GM23338 (cell line): ENCODE measurements around the gene ZNF687. TPM values are rescaled to one million over a fixed set of nuclear protein-coding genes. Genes with fewer than 3 reads are reported as not detected.

Source experiments
- ATAC-seq: fragments of 200-7000 bp; cut with Tn5 transposase; 3 replicates; pipeline ENCODE4 v1.9.1; 2020
- DNase-seq: peaks from one replicate; pipeline ENCODE4 v3.0.0-alpha.2; 2015; ENCODE audit warnings: low spot score
- H2AFZ ChIP-seq: fragments of 200-600 bp; sonication (generic); 2 replicates; pipeline ENCODE4 v1.8.0; 2016; ENCODE audit warnings: antibody characterized with exemption, mild to moderate bottlenecking, moderate library complexity
- H3F3A ChIP-seq: fragments of 200-600 bp; sonication (generic); replicated peaks from 2 replicates; pipeline ENCODE4 v1.8.0; 2017; ENCODE audit warnings: antibody characterized with exemption, mixed run types, low read depth
- H3K27ac ChIP-seq: fragments of 200-600 bp; sonication (generic); 2 replicates; pipeline ENCODE4 v1.6.1; 2016; ENCODE audit warnings: low read depth
- H3K27me3 ChIP-seq: fragments of 200-600 bp; sonication (generic); 2 replicates; pipeline ENCODE4 v1.8.0; 2016; ENCODE audit warnings: mild to moderate bottlenecking, mixed run types, moderate library complexity; ENCODE audit not compliant: insufficient read depth
- H3K36me3 ChIP-seq: fragments of 200-600 bp; sonication (generic); 2 replicates; pipeline ENCODE4 v1.8.0; 2016; ENCODE audit warnings: mild to moderate bottlenecking; ENCODE audit not compliant: insufficient read depth
- H3K4me1 ChIP-seq: fragments of 200-600 bp; sonication (generic); 2 replicates; pipeline ENCODE4 v1.8.0; 2016; ENCODE audit warnings: mild to moderate bottlenecking, moderate library complexity; ENCODE audit not compliant: insufficient read depth
- H3K4me2 ChIP-seq: fragments of 200-600 bp; sonication (generic); 2 replicates; pipeline ENCODE4 v1.7.1; 2017; ENCODE audit warnings: mixed run types
- H3K4me3 ChIP-seq: fragments of 200-600 bp; sonication (generic); 2 replicates; pipeline ENCODE4 v1.6.1; 2016; ENCODE audit warnings: mixed run types
- H3K79me2 ChIP-seq: fragments of 200-600 bp; sonication (generic); replicated peaks from 2 replicates; pipeline ENCODE4 v1.8.0; 2017; ENCODE audit warnings: mild to moderate bottlenecking; ENCODE audit not compliant: insufficient read depth
- H3K9me2 ChIP-seq: fragments of 200-600 bp; sonication (generic); 2 replicates; pipeline ENCODE4 v1.8.0; 2017; ENCODE audit not compliant: insufficient read depth
- H4K20me1 ChIP-seq: fragments of 200-600 bp; sonication (generic); replicated peaks from 2 replicates; pipeline ENCODE4 v1.8.0; 2017; ENCODE audit warnings: mild to moderate bottlenecking; ENCODE audit not compliant: insufficient read depth
- H3K27ac Mint-ChIP-seq: 2 replicates; pipeline ENCODE4 v1.8.0; 2020; ENCODE audit warnings: inconsistent platforms, mild to moderate bottlenecking, moderate library complexity, mixed read lengths
- H3K27me3 Mint-ChIP-seq: 3 replicates; pipeline ENCODE4 v1.8.0; 2022; ENCODE audit warnings: low read depth, mild to moderate bottlenecking, moderate library complexity, mixed read lengths, inconsistent platforms; ENCODE audit not compliant: insufficient read depth, poor library complexity
- H3K36me3 Mint-ChIP-seq: 3 replicates; pipeline ENCODE4 v1.8.0; 2021; ENCODE audit warnings: low read depth, mild to moderate bottlenecking, inconsistent platforms, moderate library complexity, mixed read lengths
- H3K4me1 Mint-ChIP-seq: 3 replicates; pipeline ENCODE4 v1.8.0; 2020; ENCODE audit warnings: mild to moderate bottlenecking, inconsistent platforms, mixed read lengths
- H3K4me3 Mint-ChIP-seq: 3 replicates; pipeline ENCODE4 v1.8.0; 2021; ENCODE audit warnings: moderate library complexity, mild to moderate bottlenecking, inconsistent platforms, mixed read lengths
- H3K9me3 Mint-ChIP-seq: 3 replicates; pipeline ENCODE4 v1.8.0; 2020; ENCODE audit warnings: moderate library complexity, mild to moderate bottlenecking, inconsistent platforms, mixed read lengths
- CREB1 ChIP-seq: fragments of 250-450 bp; sonication (Bioruptor Pico); IDR thresholded peaks from 2 replicates; pipeline ENCODE4 v1.5.0; 2020; ENCODE audit warnings: low read depth, mild to moderate bottlenecking, moderate library complexity
- EZH2 ChIP-seq: fragments of 200-600 bp; sonication (generic); IDR thresholded peaks from one replicate; pipeline ENCODE4 v1.8.0; 2017; ENCODE audit warnings: antibody characterized with exemption, mild to moderate bottlenecking, low read depth; ENCODE audit not compliant: unreplicated experiment
- EZH2phosphoT487 ChIP-seq: fragments of 200-600 bp; sonication (generic); IDR thresholded peaks from one replicate; pipeline ENCODE4 v1.8.1; 2018; ENCODE audit warnings: antibody characterized with exemption; ENCODE audit not compliant: unreplicated experiment
- JUNB ChIP-seq: IDR thresholded peaks from one replicate; pipeline ENCODE4 v1.6.1; 2016; ENCODE audit warnings: antibody characterized with exemption; ENCODE audit not compliant: unreplicated experiment
- NANOG ChIP-seq: IDR thresholded peaks from 2 replicates; pipeline ENCODE4 v1.6.1; 2016; ENCODE audit warnings: antibody characterized with exemption, borderline replicate concordance
- POLR2AphosphoS5 ChIP-seq: IDR thresholded peaks from 2 replicates; pipeline ENCODE4 v1.6.1; 2016; ENCODE audit warnings: antibody characterized with exemption, low read depth
- STAT1 ChIP-seq: IDR thresholded peaks from one replicate; pipeline ENCODE4 v1.6.1; 2016; ENCODE audit warnings: antibody characterized with exemption; ENCODE audit not compliant: unreplicated experiment
- ZNF114 ChIP-seq: fragments of 250-450 bp; sonication (Bioruptor Pico); IDR thresholded peaks from 2 replicates; pipeline ENCODE4 v1.5.0; 2020; ENCODE audit warnings: mild to moderate bottlenecking, moderate library complexity
- ZNF331 ChIP-seq: fragments of 250-450 bp; sonication (Bioruptor Pico); IDR thresholded peaks from 2 replicates; pipeline ENCODE4 v1.5.0; 2020; ENCODE audit warnings: low read depth, mild to moderate bottlenecking, moderate library complexity
- polyA plus RNA-seq: library from polyadenylated mRNA; unstranded; fragments of >200 nt; fragmentation: Nextera tagmentation; extraction: Ambion mirVana; gene quantifications from 2 replicates; pipeline ENCODE4 v1.2.1, GENCODE V29; 2016
- total RNA-seq: library from RNA; depleted of rRNA; stranded (reverse); fragments of >200 nt; shearing (Covaris generic); gene quantifications from 2 replicates; pipeline ENCODE4 v1.2.3, GENCODE V29; 2014
- TF ChIP-seq, protein P1 (sequence below): IDR thresholded peaks from one replicate; pipeline ENCODE4 v1.6.1; 2018; ENCODE audit warnings: antibody characterized with exemption; ENCODE audit not compliant: unreplicated experiment
- TF ChIP-seq, protein P2 (sequence below): IDR thresholded peaks from 2 replicates; pipeline ENCODE4 v1.6.1; 2016; ENCODE audit warnings: antibody characterized with exemption
- TF ChIP-seq, protein P3 (sequence below): fragments of 250-450 bp; sonication (Bioruptor Pico); IDR thresholded peaks from 2 replicates; pipeline ENCODE4 v1.5.0; 2020; ENCODE audit warnings: mild to moderate bottlenecking, moderate library complexity
- TF ChIP-seq, protein P4 (sequence below), 2 experiments: fragments of 200-600 bp in 1 of 2; sonication (generic) in 1 of 2; conservative IDR thresholded peaks; 2 replicates each; pipeline versions ENCODE4 v1.5.1 to v1.6.1; 2016 to 2017; ENCODE audit warnings: antibody characterized with exemption in 2 of 2, low read depth in 2 of 2, mild to moderate bottlenecking in 2 of 2, moderate library complexity in 1 of 2

ZNF687 gene
- total and polyA plus RNA-seq, 2 experiments from 2014 or later, result 7.7 to 63.9 TPM

DNA sequence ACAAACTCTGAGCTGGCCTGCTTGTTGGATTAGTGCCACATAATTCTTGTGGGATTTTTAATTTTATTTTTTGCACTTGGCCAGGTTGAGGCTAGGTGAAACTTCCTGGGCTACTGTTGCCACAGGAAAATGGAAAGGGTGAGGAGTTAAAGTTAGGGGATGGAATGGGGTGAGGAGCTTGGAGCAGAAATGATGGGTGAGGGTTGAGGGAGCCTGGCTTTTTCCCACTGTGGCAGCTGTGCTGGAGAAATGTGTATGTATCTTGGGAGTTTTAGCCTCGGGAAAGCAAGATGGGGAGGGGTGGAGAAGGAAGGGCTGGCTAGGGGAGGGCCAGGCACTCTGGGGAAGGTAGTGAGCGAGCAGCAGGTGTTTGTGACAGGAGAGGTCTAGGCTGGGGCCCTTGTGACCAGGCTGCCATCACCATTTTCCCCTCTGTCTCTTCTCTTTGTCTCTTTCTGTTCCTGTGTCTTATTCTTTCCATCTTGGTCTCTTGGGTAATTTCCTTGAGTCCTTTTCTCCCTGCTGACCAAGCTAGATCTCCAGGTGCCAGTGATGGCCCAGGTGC is 2.0 kb downstream of the ZNF687 start:
- H3K27ac ChIP-seq, result 0 out of 2 replicates have a peak overlapping the region, but pooled peaks have one; percentile 99
- H3K4me3 ChIP-seq, result peak overlapping the region; percentile 95; the same call in 1 of the 2 replicates
- H3K79me2 ChIP-seq, result peaks cover 34% of the 10 kb centered on the region
- H3K9me3 Mint-ChIP-seq, result no peaks in the 10 kb centered on the region
- peak overlapping the region; percentile 98 for H3K4me3 Mint-ChIP-seq
- peak overlapping the region; percentile 99; the same call in 1 of the 2 replicates for H3K4me2 ChIP-seq
- peaks cover 26% of the 10 kb centered on the region for H3K4me1 Mint-ChIP-seq
- ATAC-seq, result no peak
- H3K36me3 ChIP-seq, result 0 out of 2 replicates have a peak, but pooled peaks cover 9% of the 10 kb centered on the region
- peaks cover 46% of the 10 kb centered on the region for H3K36me3 Mint-ChIP-seq
- TF ChIP-seq EZH2, result no peak
- TF ChIP-seq EZH2phosphoT487, result no peak
- no peak for TF ChIP-seq CREB1 (CRISPR knock-in tag)
- TF ChIP-seq, protein P1, sequence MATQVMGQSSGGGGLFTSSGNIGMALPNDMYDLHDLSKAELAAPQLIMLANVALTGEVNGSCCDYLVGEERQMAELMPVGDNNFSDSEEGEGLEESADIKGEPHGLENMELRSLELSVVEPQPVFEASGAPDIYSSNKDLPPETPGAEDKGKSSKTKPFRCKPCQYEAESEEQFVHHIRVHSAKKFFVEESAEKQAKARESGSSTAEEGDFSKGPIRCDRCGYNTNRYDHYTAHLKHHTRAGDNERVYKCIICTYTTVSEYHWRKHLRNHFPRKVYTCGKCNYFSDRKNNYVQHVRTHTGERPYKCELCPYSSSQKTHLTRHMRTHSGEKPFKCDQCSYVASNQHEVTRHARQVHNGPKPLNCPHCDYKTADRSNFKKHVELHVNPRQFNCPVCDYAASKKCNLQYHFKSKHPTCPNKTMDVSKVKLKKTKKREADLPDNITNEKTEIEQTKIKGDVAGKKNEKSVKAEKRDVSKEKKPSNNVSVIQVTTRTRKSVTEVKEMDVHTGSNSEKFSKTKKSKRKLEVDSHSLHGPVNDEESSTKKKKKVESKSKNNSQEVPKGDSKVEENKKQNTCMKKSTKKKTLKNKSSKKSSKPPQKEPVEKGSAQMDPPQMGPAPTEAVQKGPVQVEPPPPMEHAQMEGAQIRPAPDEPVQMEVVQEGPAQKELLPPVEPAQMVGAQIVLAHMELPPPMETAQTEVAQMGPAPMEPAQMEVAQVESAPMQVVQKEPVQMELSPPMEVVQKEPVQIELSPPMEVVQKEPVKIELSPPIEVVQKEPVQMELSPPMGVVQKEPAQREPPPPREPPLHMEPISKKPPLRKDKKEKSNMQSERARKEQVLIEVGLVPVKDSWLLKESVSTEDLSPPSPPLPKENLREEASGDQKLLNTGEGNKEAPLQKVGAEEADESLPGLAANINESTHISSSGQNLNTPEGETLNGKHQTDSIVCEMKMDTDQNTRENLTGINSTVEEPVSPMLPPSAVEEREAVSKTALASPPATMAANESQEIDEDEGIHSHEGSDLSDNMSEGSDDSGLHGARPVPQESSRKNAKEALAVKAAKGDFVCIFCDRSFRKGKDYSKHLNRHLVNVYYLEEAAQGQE, result no peak
- TF ChIP-seq STAT1, result no peak
- TF ChIP-seq, protein P2, sequence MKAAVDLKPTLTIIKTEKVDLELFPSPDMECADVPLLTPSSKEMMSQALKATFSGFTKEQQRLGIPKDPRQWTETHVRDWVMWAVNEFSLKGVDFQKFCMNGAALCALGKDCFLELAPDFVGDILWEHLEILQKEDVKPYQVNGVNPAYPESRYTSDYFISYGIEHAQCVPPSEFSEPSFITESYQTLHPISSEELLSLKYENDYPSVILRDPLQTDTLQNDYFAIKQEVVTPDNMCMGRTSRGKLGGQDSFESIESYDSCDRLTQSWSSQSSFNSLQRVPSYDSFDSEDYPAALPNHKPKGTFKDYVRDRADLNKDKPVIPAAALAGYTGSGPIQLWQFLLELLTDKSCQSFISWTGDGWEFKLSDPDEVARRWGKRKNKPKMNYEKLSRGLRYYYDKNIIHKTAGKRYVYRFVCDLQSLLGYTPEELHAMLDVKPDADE, result no peak
- no peak for TF ChIP-seq ZNF114 (CRISPR knock-in tag)
- TF ChIP-seq JUNB, result no peak
- TF ChIP-seq, protein P3, sequence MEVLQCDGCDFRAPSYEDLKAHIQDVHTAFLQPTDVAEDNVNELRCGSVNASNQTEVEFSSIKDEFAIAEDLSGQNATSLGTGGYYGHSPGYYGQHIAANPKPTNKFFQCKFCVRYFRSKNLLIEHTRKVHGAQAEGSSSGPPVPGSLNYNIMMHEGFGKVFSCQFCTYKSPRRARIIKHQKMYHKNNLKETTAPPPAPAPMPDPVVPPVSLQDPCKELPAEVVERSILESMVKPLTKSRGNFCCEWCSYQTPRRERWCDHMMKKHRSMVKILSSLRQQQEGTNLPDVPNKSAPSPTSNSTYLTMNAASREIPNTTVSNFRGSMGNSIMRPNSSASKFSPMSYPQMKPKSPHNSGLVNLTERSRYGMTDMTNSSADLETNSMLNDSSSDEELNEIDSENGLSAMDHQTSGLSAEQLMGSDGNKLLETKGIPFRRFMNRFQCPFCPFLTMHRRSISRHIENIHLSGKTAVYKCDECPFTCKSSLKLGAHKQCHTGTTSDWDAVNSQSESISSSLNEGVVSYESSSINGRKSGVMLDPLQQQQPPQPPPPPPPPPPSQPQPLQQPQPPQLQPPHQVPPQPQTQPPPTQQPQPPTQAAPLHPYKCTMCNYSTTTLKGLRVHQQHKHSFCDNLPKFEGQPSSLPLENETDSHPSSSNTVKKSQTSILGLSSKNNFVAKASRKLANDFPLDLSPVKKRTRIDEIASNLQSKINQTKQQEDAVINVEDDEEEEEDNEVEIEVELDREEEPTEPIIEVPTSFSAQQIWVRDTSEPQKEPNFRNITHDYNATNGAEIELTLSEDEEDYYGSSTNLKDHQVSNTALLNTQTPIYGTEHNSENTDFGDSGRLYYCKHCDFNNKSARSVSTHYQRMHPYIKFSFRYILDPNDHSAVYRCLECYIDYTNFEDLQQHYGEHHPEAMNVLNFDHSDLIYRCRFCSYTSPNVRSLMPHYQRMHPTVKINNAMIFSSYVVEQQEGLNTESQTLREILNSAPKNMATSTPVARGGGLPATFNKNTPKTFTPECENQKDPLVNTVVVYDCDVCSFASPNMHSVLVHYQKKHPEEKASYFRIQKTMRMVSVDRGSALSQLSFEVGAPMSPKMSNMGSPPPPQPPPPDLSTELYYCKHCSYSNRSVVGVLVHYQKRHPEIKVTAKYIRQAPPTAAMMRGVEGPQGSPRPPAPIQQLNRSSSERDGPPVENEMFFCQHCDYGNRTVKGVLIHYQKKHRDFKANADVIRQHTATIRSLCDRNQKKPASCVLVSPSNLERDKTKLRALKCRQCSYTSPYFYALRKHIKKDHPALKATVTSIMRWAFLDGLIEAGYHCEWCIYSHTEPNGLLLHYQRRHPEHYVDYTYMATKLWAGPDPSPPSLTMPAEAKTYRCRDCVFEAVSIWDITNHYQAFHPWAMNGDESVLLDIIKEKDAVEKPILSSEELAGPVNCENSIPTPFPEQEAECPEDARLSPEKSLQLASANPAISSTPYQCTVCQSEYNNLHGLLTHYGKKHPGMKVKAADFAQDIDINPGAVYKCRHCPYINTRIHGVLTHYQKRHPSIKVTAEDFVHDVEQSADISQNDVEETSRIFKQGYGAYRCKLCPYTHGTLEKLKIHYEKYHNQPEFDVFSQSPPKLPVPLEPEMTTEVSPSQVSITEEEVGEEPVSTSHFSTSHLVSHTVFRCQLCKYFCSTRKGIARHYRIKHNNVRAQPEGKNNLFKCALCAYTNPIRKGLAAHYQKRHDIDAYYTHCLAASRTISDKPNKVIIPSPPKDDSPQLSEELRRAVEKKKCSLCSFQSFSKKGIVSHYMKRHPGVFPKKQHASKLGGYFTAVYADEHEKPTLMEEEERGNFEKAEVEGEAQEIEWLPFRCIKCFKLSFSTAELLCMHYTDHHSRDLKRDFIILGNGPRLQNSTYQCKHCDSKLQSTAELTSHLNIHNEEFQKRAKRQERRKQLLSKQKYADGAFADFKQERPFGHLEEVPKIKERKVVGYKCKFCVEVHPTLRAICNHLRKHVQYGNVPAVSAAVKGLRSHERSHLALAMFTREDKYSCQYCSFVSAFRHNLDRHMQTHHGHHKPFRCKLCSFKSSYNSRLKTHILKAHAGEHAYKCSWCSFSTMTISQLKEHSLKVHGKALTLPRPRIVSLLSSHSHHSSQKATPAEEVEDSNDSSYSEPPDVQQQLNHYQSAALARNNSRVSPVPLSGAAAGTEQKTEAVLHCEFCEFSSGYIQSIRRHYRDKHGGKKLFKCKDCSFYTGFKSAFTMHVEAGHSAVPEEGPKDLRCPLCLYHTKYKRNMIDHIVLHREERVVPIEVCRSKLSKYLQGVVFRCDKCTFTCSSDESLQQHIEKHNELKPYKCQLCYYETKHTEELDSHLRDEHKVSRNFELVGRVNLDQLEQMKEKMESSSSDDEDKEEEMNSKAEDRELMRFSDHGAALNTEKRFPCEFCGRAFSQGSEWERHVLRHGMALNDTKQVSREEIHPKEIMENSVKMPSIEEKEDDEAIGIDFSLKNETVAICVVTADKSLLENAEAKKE, result no peak
- TF ChIP-seq ZNF331, result no peak
- no peak for TF ChIP-seq NANOG
- TF ChIP-seq, protein P4, sequence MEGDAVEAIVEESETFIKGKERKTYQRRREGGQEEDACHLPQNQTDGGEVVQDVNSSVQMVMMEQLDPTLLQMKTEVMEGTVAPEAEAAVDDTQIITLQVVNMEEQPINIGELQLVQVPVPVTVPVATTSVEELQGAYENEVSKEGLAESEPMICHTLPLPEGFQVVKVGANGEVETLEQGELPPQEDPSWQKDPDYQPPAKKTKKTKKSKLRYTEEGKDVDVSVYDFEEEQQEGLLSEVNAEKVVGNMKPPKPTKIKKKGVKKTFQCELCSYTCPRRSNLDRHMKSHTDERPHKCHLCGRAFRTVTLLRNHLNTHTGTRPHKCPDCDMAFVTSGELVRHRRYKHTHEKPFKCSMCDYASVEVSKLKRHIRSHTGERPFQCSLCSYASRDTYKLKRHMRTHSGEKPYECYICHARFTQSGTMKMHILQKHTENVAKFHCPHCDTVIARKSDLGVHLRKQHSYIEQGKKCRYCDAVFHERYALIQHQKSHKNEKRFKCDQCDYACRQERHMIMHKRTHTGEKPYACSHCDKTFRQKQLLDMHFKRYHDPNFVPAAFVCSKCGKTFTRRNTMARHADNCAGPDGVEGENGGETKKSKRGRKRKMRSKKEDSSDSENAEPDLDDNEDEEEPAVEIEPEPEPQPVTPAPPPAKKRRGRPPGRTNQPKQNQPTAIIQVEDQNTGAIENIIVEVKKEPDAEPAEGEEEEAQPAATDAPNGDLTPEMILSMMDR (conservative IDR thresholded peaks at IDR 0.05; ENCODE audit: low read depth in 2 of 2), result no peak
- no peak for TF ChIP-seq POLR2AphosphoS5
- no peaks in the 10 kb centered on the region for H3K9me2 ChIP-seq
- no peak overlapping the region for H2AFZ ChIP-seq
- peaks cover 12% of the 10 kb centered on the region; the same call in 1 of the 2 replicates for H4K20me1 ChIP-seq
- peaks cover 25% of the 10 kb centered on the region for H3K27me3 Mint-ChIP-seq
- H3K27me3 ChIP-seq, result no peaks in the 10 kb centered on the region
- H3K4me1 ChIP-seq, result peaks cover 6% of the 10 kb centered on the region; the same call in 1 of the 2 replicates
- peak overlapping the region; percentile 38 for H3K27ac Mint-ChIP-seq
- no peak for DNase-seq
- H3F3A ChIP-seq, result 0 out of 2 replicates have a peak, but pooled peaks cover 10% of the 10 kb centered on the region
